ENCODE data around the gene DYNC1I2. TPM values are rescaled to one million over a fixed set of nuclear protein-coding genes. Genes with fewer than 3 reads are reported as not detected.

DYNC1I2 gene
- total and polyA plus RNA-seq, 2 experiments from 2014 or later: 79.4 to 102 TPM

DNA sequence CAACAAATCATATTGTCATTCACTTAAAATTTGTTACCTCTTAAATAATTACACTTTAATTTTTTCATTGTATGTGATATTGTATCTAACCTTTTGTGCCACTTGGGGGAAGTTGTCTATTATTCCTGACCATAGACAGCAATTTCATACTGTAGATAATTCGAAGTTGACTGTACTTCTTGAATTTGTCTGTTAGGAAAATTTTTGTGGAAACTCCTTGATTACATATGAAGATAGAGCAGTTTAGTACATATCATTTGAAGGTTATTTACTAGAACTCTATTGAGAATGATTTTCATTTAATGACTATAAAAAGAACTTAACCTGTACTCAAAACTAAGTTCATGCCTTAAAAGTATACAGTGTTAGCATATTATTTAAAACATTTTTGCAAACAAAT, 5.1 kb downstream of the DYNC1I2 start:
- Mint-ChIP-seq H3K4me3 (no peak overlapping the region), H3K4me1 (peaks cover 8% of the 10 kb centered on the region; the same call in 2 of the 3 replicates)

More for the DNA sequence above, 5.1 kb downstream of the DYNC1I2 start:
- Histone ChIP-seq H3K36me3 (ENCODE audit: insufficient read depth) (no peaks in the 10 kb centered on the region; the same call in 1 of the 2 replicates), H3K4me2 (no peak overlapping the region), H2AFZ (no peak overlapping the region), H3K4me1 (ENCODE audit: insufficient read depth) (peaks cover 8% of the 10 kb centered on the region), H3K27me3 (ENCODE audit: insufficient read depth) (no peaks in the 10 kb centered on the region), H3K79me2 (replicated peaks; ENCODE audit: insufficient read depth) (peaks cover 44% of the 10 kb centered on the region), H3K27ac (ENCODE audit: low read depth) (no peak overlapping the region), H3K4me3 (no peak overlapping the region), H3K9me2 (ENCODE audit: insufficient read depth) (no peaks in the 10 kb centered on the region), H4K20me1 (replicated peaks; ENCODE audit: insufficient read depth) (no peaks in the 10 kb centered on the region; the same call in 1 of the 2 replicates), H3F3A (replicated peaks; ENCODE audit: low read depth) (no peaks in the 10 kb centered on the region)
- H3K27ac Mint-ChIP-seq: no peak overlapping the region
- no peak for ATAC-seq
- no peaks in the 10 kb centered on the region for H3K9me3 Mint-ChIP-seq
- TF ChIP-seq, protein P1, sequence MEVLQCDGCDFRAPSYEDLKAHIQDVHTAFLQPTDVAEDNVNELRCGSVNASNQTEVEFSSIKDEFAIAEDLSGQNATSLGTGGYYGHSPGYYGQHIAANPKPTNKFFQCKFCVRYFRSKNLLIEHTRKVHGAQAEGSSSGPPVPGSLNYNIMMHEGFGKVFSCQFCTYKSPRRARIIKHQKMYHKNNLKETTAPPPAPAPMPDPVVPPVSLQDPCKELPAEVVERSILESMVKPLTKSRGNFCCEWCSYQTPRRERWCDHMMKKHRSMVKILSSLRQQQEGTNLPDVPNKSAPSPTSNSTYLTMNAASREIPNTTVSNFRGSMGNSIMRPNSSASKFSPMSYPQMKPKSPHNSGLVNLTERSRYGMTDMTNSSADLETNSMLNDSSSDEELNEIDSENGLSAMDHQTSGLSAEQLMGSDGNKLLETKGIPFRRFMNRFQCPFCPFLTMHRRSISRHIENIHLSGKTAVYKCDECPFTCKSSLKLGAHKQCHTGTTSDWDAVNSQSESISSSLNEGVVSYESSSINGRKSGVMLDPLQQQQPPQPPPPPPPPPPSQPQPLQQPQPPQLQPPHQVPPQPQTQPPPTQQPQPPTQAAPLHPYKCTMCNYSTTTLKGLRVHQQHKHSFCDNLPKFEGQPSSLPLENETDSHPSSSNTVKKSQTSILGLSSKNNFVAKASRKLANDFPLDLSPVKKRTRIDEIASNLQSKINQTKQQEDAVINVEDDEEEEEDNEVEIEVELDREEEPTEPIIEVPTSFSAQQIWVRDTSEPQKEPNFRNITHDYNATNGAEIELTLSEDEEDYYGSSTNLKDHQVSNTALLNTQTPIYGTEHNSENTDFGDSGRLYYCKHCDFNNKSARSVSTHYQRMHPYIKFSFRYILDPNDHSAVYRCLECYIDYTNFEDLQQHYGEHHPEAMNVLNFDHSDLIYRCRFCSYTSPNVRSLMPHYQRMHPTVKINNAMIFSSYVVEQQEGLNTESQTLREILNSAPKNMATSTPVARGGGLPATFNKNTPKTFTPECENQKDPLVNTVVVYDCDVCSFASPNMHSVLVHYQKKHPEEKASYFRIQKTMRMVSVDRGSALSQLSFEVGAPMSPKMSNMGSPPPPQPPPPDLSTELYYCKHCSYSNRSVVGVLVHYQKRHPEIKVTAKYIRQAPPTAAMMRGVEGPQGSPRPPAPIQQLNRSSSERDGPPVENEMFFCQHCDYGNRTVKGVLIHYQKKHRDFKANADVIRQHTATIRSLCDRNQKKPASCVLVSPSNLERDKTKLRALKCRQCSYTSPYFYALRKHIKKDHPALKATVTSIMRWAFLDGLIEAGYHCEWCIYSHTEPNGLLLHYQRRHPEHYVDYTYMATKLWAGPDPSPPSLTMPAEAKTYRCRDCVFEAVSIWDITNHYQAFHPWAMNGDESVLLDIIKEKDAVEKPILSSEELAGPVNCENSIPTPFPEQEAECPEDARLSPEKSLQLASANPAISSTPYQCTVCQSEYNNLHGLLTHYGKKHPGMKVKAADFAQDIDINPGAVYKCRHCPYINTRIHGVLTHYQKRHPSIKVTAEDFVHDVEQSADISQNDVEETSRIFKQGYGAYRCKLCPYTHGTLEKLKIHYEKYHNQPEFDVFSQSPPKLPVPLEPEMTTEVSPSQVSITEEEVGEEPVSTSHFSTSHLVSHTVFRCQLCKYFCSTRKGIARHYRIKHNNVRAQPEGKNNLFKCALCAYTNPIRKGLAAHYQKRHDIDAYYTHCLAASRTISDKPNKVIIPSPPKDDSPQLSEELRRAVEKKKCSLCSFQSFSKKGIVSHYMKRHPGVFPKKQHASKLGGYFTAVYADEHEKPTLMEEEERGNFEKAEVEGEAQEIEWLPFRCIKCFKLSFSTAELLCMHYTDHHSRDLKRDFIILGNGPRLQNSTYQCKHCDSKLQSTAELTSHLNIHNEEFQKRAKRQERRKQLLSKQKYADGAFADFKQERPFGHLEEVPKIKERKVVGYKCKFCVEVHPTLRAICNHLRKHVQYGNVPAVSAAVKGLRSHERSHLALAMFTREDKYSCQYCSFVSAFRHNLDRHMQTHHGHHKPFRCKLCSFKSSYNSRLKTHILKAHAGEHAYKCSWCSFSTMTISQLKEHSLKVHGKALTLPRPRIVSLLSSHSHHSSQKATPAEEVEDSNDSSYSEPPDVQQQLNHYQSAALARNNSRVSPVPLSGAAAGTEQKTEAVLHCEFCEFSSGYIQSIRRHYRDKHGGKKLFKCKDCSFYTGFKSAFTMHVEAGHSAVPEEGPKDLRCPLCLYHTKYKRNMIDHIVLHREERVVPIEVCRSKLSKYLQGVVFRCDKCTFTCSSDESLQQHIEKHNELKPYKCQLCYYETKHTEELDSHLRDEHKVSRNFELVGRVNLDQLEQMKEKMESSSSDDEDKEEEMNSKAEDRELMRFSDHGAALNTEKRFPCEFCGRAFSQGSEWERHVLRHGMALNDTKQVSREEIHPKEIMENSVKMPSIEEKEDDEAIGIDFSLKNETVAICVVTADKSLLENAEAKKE (CRISPR knock-in tag; IDR thresholded peaks at IDR 0.05): no peak
- TF ChIP-seq POLR2AphosphoS5 (IDR thresholded peaks at IDR 0.05; ENCODE audit: low read depth): no peak
- TF ChIP-seq, protein P2, sequence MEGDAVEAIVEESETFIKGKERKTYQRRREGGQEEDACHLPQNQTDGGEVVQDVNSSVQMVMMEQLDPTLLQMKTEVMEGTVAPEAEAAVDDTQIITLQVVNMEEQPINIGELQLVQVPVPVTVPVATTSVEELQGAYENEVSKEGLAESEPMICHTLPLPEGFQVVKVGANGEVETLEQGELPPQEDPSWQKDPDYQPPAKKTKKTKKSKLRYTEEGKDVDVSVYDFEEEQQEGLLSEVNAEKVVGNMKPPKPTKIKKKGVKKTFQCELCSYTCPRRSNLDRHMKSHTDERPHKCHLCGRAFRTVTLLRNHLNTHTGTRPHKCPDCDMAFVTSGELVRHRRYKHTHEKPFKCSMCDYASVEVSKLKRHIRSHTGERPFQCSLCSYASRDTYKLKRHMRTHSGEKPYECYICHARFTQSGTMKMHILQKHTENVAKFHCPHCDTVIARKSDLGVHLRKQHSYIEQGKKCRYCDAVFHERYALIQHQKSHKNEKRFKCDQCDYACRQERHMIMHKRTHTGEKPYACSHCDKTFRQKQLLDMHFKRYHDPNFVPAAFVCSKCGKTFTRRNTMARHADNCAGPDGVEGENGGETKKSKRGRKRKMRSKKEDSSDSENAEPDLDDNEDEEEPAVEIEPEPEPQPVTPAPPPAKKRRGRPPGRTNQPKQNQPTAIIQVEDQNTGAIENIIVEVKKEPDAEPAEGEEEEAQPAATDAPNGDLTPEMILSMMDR (conservative IDR thresholded peaks at IDR 0.05; ENCODE audit: low read depth in 2 of 2): no peak
- TF ChIP-seq CREB1 (CRISPR knock-in tag; IDR thresholded peaks at IDR 0.05; ENCODE audit: low read depth): no peak
- no peak for TF ChIP-seq NANOG (IDR thresholded peaks at IDR 0.05; ENCODE audit: borderline replicate concordance)
- no peak for TF ChIP-seq JUNB (IDR thresholded peaks at IDR 0.05; ENCODE audit: unreplicated experiment)
- TF ChIP-seq EZH2phosphoT487 (IDR thresholded peaks at IDR 0.05; ENCODE audit: unreplicated experiment): no peak
- TF ChIP-seq ZNF331 (CRISPR knock-in tag; IDR thresholded peaks at IDR 0.05; ENCODE audit: low read depth): no peak
- TF ChIP-seq EZH2 (IDR thresholded peaks at IDR 0.05; ENCODE audit: low read depth, unreplicated experiment): no peak
- TF ChIP-seq, protein P3, sequence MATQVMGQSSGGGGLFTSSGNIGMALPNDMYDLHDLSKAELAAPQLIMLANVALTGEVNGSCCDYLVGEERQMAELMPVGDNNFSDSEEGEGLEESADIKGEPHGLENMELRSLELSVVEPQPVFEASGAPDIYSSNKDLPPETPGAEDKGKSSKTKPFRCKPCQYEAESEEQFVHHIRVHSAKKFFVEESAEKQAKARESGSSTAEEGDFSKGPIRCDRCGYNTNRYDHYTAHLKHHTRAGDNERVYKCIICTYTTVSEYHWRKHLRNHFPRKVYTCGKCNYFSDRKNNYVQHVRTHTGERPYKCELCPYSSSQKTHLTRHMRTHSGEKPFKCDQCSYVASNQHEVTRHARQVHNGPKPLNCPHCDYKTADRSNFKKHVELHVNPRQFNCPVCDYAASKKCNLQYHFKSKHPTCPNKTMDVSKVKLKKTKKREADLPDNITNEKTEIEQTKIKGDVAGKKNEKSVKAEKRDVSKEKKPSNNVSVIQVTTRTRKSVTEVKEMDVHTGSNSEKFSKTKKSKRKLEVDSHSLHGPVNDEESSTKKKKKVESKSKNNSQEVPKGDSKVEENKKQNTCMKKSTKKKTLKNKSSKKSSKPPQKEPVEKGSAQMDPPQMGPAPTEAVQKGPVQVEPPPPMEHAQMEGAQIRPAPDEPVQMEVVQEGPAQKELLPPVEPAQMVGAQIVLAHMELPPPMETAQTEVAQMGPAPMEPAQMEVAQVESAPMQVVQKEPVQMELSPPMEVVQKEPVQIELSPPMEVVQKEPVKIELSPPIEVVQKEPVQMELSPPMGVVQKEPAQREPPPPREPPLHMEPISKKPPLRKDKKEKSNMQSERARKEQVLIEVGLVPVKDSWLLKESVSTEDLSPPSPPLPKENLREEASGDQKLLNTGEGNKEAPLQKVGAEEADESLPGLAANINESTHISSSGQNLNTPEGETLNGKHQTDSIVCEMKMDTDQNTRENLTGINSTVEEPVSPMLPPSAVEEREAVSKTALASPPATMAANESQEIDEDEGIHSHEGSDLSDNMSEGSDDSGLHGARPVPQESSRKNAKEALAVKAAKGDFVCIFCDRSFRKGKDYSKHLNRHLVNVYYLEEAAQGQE (IDR thresholded peaks at IDR 0.05; ENCODE audit: unreplicated experiment): no peak
- TF ChIP-seq, protein P4, sequence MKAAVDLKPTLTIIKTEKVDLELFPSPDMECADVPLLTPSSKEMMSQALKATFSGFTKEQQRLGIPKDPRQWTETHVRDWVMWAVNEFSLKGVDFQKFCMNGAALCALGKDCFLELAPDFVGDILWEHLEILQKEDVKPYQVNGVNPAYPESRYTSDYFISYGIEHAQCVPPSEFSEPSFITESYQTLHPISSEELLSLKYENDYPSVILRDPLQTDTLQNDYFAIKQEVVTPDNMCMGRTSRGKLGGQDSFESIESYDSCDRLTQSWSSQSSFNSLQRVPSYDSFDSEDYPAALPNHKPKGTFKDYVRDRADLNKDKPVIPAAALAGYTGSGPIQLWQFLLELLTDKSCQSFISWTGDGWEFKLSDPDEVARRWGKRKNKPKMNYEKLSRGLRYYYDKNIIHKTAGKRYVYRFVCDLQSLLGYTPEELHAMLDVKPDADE (IDR thresholded peaks at IDR 0.05): no peak
- TF ChIP-seq ZNF114 (CRISPR knock-in tag; IDR thresholded peaks at IDR 0.05): no peak
- no peak for TF ChIP-seq STAT1 (IDR thresholded peaks at IDR 0.05; ENCODE audit: unreplicated experiment)
- H3K36me3 Mint-ChIP-seq (ENCODE audit: low read depth): peaks cover 25% of the 10 kb centered on the region
- DNase-seq (ENCODE audit: low spot score): no peak
- H3K27me3 Mint-ChIP-seq (ENCODE audit: insufficient read depth, low read depth, poor library complexity): peaks cover under 1% of the 10 kb centered on the region

All from GM23338 (cell line).